ENCODE results near the gene TBC1D24.
A peak's percentile ranks its signal among the peaks of the same experiment; 100 is the strongest.
"Not testable (repeated sequence)": the region's sequence is repeated elsewhere in the genome, so short reads cannot be mapped to it uniquely, and the experiment has no call there.

The TBC1D24 gene

GRCh38 chr16:2429034-2429770 lies 45.7 kb upstream of the TBC1D24 start, which contains the start of gene CCNF:
TSS of gene CCNF (plus strand) at chr16:2429447. CDS start at chr16:2429482, 35 bp downstream.
- in situ Hi-C loops (cut with HindIII; ENCODE audit: low sequenced_read_pairs) = no loop called here
- TF ChIP-seq, protein P1, sequence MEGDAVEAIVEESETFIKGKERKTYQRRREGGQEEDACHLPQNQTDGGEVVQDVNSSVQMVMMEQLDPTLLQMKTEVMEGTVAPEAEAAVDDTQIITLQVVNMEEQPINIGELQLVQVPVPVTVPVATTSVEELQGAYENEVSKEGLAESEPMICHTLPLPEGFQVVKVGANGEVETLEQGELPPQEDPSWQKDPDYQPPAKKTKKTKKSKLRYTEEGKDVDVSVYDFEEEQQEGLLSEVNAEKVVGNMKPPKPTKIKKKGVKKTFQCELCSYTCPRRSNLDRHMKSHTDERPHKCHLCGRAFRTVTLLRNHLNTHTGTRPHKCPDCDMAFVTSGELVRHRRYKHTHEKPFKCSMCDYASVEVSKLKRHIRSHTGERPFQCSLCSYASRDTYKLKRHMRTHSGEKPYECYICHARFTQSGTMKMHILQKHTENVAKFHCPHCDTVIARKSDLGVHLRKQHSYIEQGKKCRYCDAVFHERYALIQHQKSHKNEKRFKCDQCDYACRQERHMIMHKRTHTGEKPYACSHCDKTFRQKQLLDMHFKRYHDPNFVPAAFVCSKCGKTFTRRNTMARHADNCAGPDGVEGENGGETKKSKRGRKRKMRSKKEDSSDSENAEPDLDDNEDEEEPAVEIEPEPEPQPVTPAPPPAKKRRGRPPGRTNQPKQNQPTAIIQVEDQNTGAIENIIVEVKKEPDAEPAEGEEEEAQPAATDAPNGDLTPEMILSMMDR (IDR thresholded peaks at IDR 0.05; ENCODE audit: low read depth, low read length) = peak; percentile 1
- DNase-seq (ENCODE audit: low read depth, low spot score) = peak; percentile 96
- H3K4me3 ChIP-seq (ENCODE audit: low read depth, low read length) = peak within 1 kb of the TSS; percentile 68

DNA sequence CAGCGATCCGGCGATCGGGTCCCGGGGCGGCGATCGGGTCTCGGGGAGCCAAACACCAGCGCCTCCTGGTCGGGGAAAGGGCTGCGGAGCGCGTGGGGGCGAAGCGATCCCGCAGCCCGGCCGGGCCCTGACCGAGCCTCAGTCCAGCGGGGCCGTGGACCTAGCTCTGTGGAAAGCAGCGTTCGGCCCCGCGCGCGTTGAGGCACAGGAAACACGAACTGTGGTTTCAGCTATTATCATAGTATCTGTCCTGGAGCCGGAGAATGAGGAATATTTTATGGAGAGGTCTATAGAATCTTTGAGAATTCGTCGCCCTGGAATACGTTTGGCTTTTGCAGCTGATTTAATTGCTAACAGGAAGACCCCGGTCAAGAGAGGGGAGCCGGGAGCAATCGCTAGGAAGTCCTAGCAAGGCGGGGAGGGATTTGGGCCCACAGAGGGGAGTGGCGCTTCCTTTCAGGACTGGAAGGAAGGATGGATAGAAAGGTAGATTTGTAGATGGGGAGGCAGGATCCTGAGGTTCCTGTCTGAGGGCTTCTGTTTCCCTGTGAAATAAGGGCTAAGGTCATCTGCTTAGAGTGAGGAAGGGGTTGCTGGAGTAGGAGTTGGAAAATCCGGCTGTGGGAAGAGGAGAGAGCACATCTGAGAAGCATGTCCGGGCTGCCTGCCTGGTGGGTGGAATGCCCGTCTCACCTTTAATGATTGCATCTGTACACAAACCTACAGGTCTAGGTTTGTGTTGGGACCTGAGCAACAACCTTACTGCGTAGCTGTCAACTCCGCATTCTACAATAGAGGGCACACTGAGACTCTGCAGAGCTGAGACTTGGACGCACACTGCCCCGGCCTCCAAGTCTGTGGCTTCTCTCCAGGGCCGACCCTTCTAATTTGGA lies 44.9 kb upstream of the TBC1D24 start:
- peak; percentile 24 for DNase-seq (ENCODE audit: low read depth, low spot score)
- TF ChIP-seq, protein P1 (IDR thresholded peaks at IDR 0.05; ENCODE audit: low read depth, low read length) = peak; percentile 21
- peak overlapping the region; percentile 68 for H3K4me3 ChIP-seq (ENCODE audit: low read depth, low read length)
- in situ Hi-C loops (cut with HindIII; ENCODE audit: low sequenced_read_pairs) = no loop called here

DNA sequence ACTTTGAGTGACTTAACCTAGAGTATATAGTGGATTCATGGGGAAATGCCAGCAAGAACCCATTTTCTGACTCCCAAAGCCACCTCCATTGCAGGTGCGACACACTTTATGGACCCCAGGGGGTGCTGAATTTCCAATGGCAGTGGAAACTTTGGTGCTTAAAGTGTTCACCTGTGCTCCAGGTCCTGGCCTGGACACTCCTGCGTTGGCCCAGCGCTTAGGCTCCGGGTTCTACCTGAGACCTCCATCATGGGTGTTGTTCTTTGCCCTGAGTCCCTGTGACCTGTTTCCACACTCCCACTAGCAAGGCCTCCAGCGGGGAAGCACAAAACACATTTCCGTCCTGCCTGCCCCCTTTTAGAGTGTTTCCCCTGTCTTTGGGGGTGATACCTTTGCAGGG lies 42.6 kb upstream of the TBC1D24 start:
- no peak overlapping the region for H3K4me3 ChIP-seq (ENCODE audit: low read depth, low read length)
- no peak for DNase-seq (ENCODE audit: low read depth, low spot score)
- in situ Hi-C loops (cut with HindIII; ENCODE audit: low sequenced_read_pairs) = no loop called here
- TF ChIP-seq, protein P1 (IDR thresholded peaks at IDR 0.05; ENCODE audit: low read depth, low read length) = no peak

- in situ Hi-C loops (cut with HindIII; ENCODE audit: low sequenced_read_pairs) = no loop called here
- DNase-seq (ENCODE audit: low read depth, low spot score) = no peak
These were observed 42.0 kb upstream of the TBC1D24 start for GRCh38 chr16:2432801-2433505.

DNA sequence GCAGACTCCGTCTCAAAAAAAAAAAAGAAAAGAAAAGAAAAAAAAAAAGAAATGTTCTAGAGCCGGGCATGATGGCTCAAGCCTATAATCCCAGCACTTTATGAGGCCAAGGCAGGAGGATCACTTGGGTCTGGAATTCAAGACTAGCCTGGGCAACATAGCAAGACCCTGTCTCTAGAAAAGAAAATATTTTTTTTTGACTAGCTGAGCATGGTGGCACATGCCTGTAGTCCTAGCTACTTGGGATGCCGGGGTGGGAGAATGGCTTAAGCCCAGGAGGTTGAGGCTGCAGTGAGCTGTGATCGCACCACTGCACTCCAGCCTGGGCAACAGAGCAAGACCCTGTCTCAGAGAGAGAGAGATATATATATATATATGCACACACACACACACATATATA lies 39.7 kb upstream of the TBC1D24 start:
- in situ Hi-C loops (cut with HindIII; ENCODE audit: low sequenced_read_pairs); H3K4me3 ChIP-seq (ENCODE audit: low read depth, low read length); DNase-seq (ENCODE audit: low read depth, low spot score): not testable (repeated sequence)

More at GRCh38 chr16:2432801-2433505, 42.0 kb upstream of the TBC1D24 start:
- TF ChIP-seq, protein P1 (IDR thresholded peaks at IDR 0.05; ENCODE audit: low read depth, low read length) = no peak
- no peak overlapping the region for H3K4me3 ChIP-seq (ENCODE audit: low read depth, low read length)

- DNase-seq (ENCODE audit: low read depth, low spot score) = no peak
- in situ Hi-C loops (cut with HindIII; ENCODE audit: low sequenced_read_pairs) = no loop called here
- no peak overlapping the region for H3K4me3 ChIP-seq (ENCODE audit: low read depth, low read length)
- TF ChIP-seq, protein P1 (IDR thresholded peaks at IDR 0.05; ENCODE audit: low read depth, low read length) = no peak
These were observed 38.8 kb upstream of the TBC1D24 start for GRCh38 chr16:2436110-2436509.

Measured in astrocyte of the spinal cord (primary cell).